HEK293 (cell line): ENCODE results near the gene L2HGDH.

Experiments used
- CTCF ChIA-PET: fragments of 350-600 bp; formaldehyde crosslinking; extraction: SDS; loops from one replicate; lab custom pipeline; 2021; ENCODE audit warnings: antibody characterized with exemption; lab: Yijun Ruan, JAX
- POLR2A ChIA-PET: fragments of 300-600 bp; formaldehyde crosslinking; extraction: SDS; loops from one replicate; lab custom pipeline; 2020; ENCODE audit warnings: antibody characterized with exemption, inconsistent platforms; lab: Yijun Ruan, JAX
- H3K27ac ChIP-seq: fragments of 200-500 bp; sonication (Bioruptor generic); 2 replicates; pipeline ENCODE4 v1.5.1; 2014; ENCODE audit warnings: low read depth, low read length, control low read depth, inconsistent platforms; ENCODE audit errors: extremely low read depth
- H3K36me3 ChIP-seq, 2 experiments: fragments of 200-500 bp in 1 of 2; sonication (Bioruptor generic) in 1 of 2; 1 replicate in 1 of 2; 2 replicates in 1 of 2; pipeline ENCODE4 v1.5.1; 2014 to 2017; ENCODE audit warnings: inconsistent platforms in 2 of 2, low read length in 2 of 2; ENCODE audit not compliant: control insufficient read depth in 2 of 2, insufficient read depth in 1 of 2
- H3K4me1 ChIP-seq: fragments of 200-500 bp; sonication (Bioruptor generic); 2 replicates; pipeline ENCODE4 v1.5.1; 2014; ENCODE audit warnings: mild to moderate bottlenecking, low read length, inconsistent platforms; ENCODE audit not compliant: control insufficient read depth, insufficient read depth
- H3K4me3 ChIP-seq: 2 replicates; pipeline ENCODE4 v1.5.1; 2011; ENCODE audit warnings: low read depth, mild to moderate bottlenecking, control low read depth, low read length, moderate library complexity
- H3K9me3 ChIP-seq: fragments of 200-500 bp; sonication (Bioruptor generic); 2 replicates; pipeline ENCODE4 v1.5.1; 2014; ENCODE audit warnings: low read depth, low read length, inconsistent platforms; ENCODE audit not compliant: control insufficient read depth, insufficient read depth
- GLIS1 ChIP-seq: fragments of 450-650 bp; formaldehyde crosslinking; IDR thresholded peaks from 2 replicates; pipeline ENCODE4 v1.5.1; 2016; ENCODE audit warnings: missing biosample characterization, missing genetic modification characterization
- IKZF3 ChIP-seq: fragments of 450-650 bp; IDR thresholded peaks from 2 replicates; pipeline ENCODE4 v1.5.0; 2018; ENCODE audit warnings: missing biosample characterization, mild to moderate bottlenecking, missing genetic modification characterization, moderate library complexity
- MZF1 ChIP-seq: fragments of 450-650 bp; formaldehyde crosslinking; IDR thresholded peaks from 2 replicates; pipeline ENCODE4 v1.5.1; 2017; ENCODE audit warnings: missing biosample characterization, missing genetic modification characterization, borderline replicate concordance
- SETDB1 ChIP-seq: IDR thresholded peaks from one replicate; pipeline ENCODE4 v1.6.1; 2017; ENCODE audit warnings: mild to moderate bottlenecking, low read length, moderate library complexity, mixed read lengths; ENCODE audit not compliant: insufficient read length
- YY1 ChIP-seq: fragments of 450-650 bp; formaldehyde crosslinking; IDR thresholded peaks from 2 replicates; pipeline ENCODE4 v1.5.1; 2018; ENCODE audit warnings: missing biosample characterization, missing genetic modification characterization
- YY2 ChIP-seq: fragments of 450-650 bp; formaldehyde crosslinking; IDR thresholded peaks from 2 replicates; pipeline ENCODE4 v1.5.1; 2016; ENCODE audit warnings: missing biosample characterization, missing genetic modification characterization
- ZBTB21 ChIP-seq: fragments of 450-650 bp; formaldehyde crosslinking; IDR thresholded peaks from 2 replicates; pipeline ENCODE4 v1.5.1; 2017; ENCODE audit warnings: missing biosample characterization, missing genetic modification characterization
- ZNF121 ChIP-seq: fragments of 450-650 bp; formaldehyde crosslinking; IDR thresholded peaks from 2 replicates; pipeline ENCODE4 v1.5.1; 2016; ENCODE audit warnings: missing biosample characterization, missing genetic modification characterization
- ZNF19 ChIP-seq: fragments of 450-650 bp; formaldehyde crosslinking; IDR thresholded peaks from 2 replicates; pipeline ENCODE4; 2016; ENCODE audit warnings: missing biosample characterization, missing genetic modification characterization, low read depth
- ZNF24 ChIP-seq: fragments of 450-650 bp; formaldehyde crosslinking; IDR thresholded peaks from 2 replicates; pipeline ENCODE4 v1.5.1; 2016; ENCODE audit warnings: missing biosample characterization, missing genetic modification characterization
- ZNF266 ChIP-seq: fragments of 450-650 bp; formaldehyde crosslinking; IDR thresholded peaks from 2 replicates; pipeline ENCODE4 v1.5.1; 2016; ENCODE audit warnings: missing biosample characterization, missing genetic modification characterization, low read depth
- ZNF292 ChIP-seq: fragments of 450-650 bp; formaldehyde crosslinking; IDR thresholded peaks from 2 replicates; pipeline ENCODE4 v1.5.1; 2016; ENCODE audit warnings: low read depth, missing biosample characterization, missing genetic modification characterization, borderline replicate concordance
- ZNF366 ChIP-seq: fragments of 450-650 bp; formaldehyde crosslinking; conservative IDR thresholded peaks from 2 replicates; pipeline ENCODE4 v1.5.1; 2016; ENCODE audit warnings: missing biosample characterization, missing genetic modification characterization
- ZNF514 ChIP-seq: fragments of 450-650 bp; formaldehyde crosslinking; IDR thresholded peaks from 2 replicates; pipeline ENCODE4 v1.5.1; 2016; ENCODE audit warnings: missing biosample characterization, missing genetic modification characterization
- ZNF558 ChIP-seq: fragments of 450-650 bp; formaldehyde crosslinking; IDR thresholded peaks from 2 replicates; pipeline ENCODE4 v1.5.1; 2016; ENCODE audit warnings: missing biosample characterization, missing genetic modification characterization
- ZNF561 ChIP-seq: fragments of 450-650 bp; IDR thresholded peaks from 2 replicates; pipeline ENCODE4 v1.5.1; 2018; ENCODE audit warnings: missing biosample characterization, missing genetic modification characterization, borderline replicate concordance
- ZNF600 ChIP-seq: fragments of 450-650 bp; formaldehyde crosslinking; IDR thresholded peaks from 2 replicates; pipeline ENCODE4 v1.5.1; 2016; ENCODE audit warnings: missing biosample characterization, missing genetic modification characterization
- ZNF624 ChIP-seq: fragments of 450-650 bp; formaldehyde crosslinking; IDR thresholded peaks from 2 replicates; pipeline ENCODE4 v1.5.1; 2017; ENCODE audit warnings: missing biosample characterization, missing genetic modification characterization
- ZNF664 ChIP-seq: fragments of 450-650 bp; formaldehyde crosslinking; IDR thresholded peaks from 2 replicates; pipeline ENCODE4 v1.5.1; 2016; ENCODE audit warnings: missing biosample characterization, missing genetic modification characterization
- ZNF776 ChIP-seq: fragments of 450-650 bp; formaldehyde crosslinking; IDR thresholded peaks from 2 replicates; pipeline ENCODE4 v1.5.0; 2017; ENCODE audit warnings: missing biosample characterization, missing genetic modification characterization, borderline replicate concordance
- ZSCAN30 ChIP-seq: fragments of 450-650 bp; IDR thresholded peaks from 2 replicates; pipeline ENCODE4 v1.5.1; 2018; ENCODE audit warnings: missing biosample characterization, mild to moderate bottlenecking, missing genetic modification characterization, moderate library complexity
- TF ChIP-seq, protein P1 (sequence below): fragments of 450-650 bp; formaldehyde crosslinking; IDR thresholded peaks from 2 replicates; pipeline ENCODE4; 2016; ENCODE audit warnings: missing biosample characterization, missing genetic modification characterization
- TF ChIP-seq, protein P2 (sequence below): fragments of 450-650 bp; formaldehyde crosslinking; IDR thresholded peaks from 2 replicates; pipeline ENCODE4 v1.5.1; 2016; ENCODE audit warnings: missing biosample characterization, missing genetic modification characterization

L2HGDH gene

GRCh38 chr14:50320283-50320682 is 8.3 kb upstream of the L2HGDH start:
- Histone ChIP-seq H3K9me3 (no peaks in the 10 kb centered on the region), H3K4me1 (peaks cover 3% of the 10 kb centered on the region; the same call in 1 of the 2 replicates), H3K4me3 (no peak overlapping the region), H3K36me3 (peaks cover 4 to 17% of the 10 kb centered on the region in 2 experiments)
- POLR2A ChIA-PET, result interaction anchor here (1.2 kb wide), 1 partner anchor 8 kb away, joined by 8 read pairs; the partner anchor contains the start of genes DMAC2L and L2HGDH
- TF ChIP-seq ZNF561 (tag by site-specific recombination) (no peak), YY2 (tag by site-specific recombination) (no peak), ZNF266 (tag by site-specific recombination) (no peak), ZNF121 (tag by site-specific recombination) (no peak), ZNF366 (tag by site-specific recombination) (no peak), ZNF292 (no peak), ZNF664 (tag by site-specific recombination) (no peak), ZNF624 (tag by site-specific recombination) (no peak), IKZF3 (no peak), ZNF514 (tag by site-specific recombination) (no peak), ZNF24 (tag by site-specific recombination) (no peak), SETDB1 (no peak), YY1 (tag by site-specific recombination) (no peak), ZSCAN30 (tag by site-specific recombination) (no peak), ZNF558 (tag by site-specific recombination) (no peak)
- TF ChIP-seq, protein P1, sequence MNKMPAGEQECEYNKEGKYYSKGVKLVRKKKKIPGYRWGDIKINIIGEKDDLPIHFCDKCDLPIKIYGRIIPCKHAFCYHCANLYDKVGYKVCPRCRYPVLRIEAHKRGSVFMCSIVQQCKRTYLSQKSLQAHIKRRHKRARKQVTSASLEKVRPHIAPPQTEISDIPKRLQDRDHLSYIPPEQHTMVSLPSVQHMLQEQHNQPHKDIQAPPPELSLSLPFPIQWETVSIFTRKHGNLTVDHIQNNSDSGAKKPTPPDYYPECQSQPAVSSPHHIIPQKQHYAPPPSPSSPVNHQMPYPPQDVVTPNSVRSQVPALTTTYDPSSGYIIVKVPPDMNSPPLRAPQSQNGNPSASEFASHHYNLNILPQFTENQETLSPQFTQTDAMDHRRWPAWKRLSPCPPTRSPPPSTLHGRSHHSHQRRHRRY, result no peak
- TF ChIP-seq, protein P2, sequence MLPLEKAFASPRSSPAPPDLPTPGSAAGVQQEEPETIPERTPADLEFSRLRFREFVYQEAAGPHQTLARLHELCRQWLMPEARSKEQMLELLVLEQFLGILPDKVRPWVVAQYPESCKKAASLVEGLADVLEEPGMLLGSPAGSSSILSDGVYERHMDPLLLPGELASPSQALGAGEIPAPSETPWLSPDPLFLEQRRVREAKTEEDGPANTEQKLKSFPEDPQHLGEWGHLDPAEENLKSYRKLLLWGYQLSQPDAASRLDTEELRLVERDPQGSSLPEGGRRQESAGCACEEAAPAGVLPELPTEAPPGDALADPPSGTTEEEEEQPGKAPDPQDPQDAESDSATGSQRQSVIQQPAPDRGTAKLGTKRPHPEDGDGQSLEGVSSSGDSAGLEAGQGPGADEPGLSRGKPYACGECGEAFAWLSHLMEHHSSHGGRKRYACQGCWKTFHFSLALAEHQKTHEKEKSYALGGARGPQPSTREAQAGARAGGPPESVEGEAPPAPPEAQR (tag by site-specific recombination), result no peak
- TF ChIP-seq, all 188 proteins: peak for 0
- H3K27ac ChIP-seq, result no peak overlapping the region
- CTCF ChIA-PET, result interaction anchor here (0.6 to 2.7 kb wide), 16 partner anchors 9 to 1305 kb away, joined by 3 to 20 read pairs (median 5); partner anchors contain the start of genes DMAC2L, L2HGDH and MAP4K5

- CTCF ChIA-PET, result interaction anchor here (0.8 to 2.7 kb wide), 5 partner anchors 10 to 1306 kb away, joined by 3 to 13 read pairs (median 7); no protein-coding TSS in a partner anchor
- H3K36me3 ChIP-seq, result peaks cover 4 to 17% of the 10 kb centered on the region in 2 experiments
- POLR2A ChIA-PET, result no interaction called here
- TF ChIP-seq ZNF776 (tag by site-specific recombination) (no peak), ZNF19 (tag by site-specific recombination) (no peak), YY2 (tag by site-specific recombination) (no peak), MZF1 (tag by site-specific recombination) (no peak), ZNF600 (tag by site-specific recombination) (no peak), ZNF121 (tag by site-specific recombination) (no peak), ZBTB21 (tag by site-specific recombination) (no peak), GLIS1 (tag by site-specific recombination) (no peak)
- TF ChIP-seq, all 188 proteins: peak for 0
- Histone ChIP-seq H3K4me1 (peaks cover 3% of the 10 kb centered on the region; the same call in 1 of the 2 replicates), H3K27ac (no peak overlapping the region), H3K9me3 (no peaks in the 10 kb centered on the region), H3K4me3 (no peak overlapping the region)
These were observed 7.7 kb upstream of the L2HGDH start for GRCh38 chr14:50319721-50320120.
